K562 (cell line): ENCODE data around the gene LCP2. TPM values are rescaled to one million over a fixed set of nuclear protein-coding genes. Genes with fewer than 3 reads are reported as not detected.

Experiments used
- ASH1L ChIP-seq: fragments of 450-650 bp; IDR thresholded peaks from 2 replicates; pipeline ENCODE4 v1.6.1; 2018; ENCODE audit warnings: borderline replicate concordance, mild to moderate bottlenecking, low read depth; ENCODE audit not compliant: partially characterized antibody
- ATF7 ChIP-seq: fragments of 450-650 bp; IDR thresholded peaks from 2 replicates; pipeline ENCODE4 v1.7.1; 2014; ENCODE audit warnings: mild to moderate bottlenecking, moderate library complexity
- FOS ChIP-seq: IDR thresholded peaks from 3 replicates; pipeline ENCODE4 v1.6.1; 2011; ENCODE audit not compliant: insufficient read length; ENCODE audit errors: extremely low read depth
- GABPA ChIP-seq: fragments of 200-800 bp; sonication (Bioruptor generic); conservative IDR thresholded peaks from 2 replicates; pipeline ENCODE4 v1.6.1; 2016; ENCODE audit warnings: low read depth, missing genetic modification characterization, missing compliant biosample characterization
- HMGN3 ChIP-seq: IDR thresholded peaks from 2 replicates; pipeline ENCODE4 v1.6.1; 2011; ENCODE audit warnings: borderline replicate concordance, low read depth, mild to moderate bottlenecking, mixed read lengths, low read length; ENCODE audit not compliant: insufficient read length; ENCODE audit errors: extremely low read depth
- JUND ChIP-seq, 2 experiments: IDR thresholded peaks; 2 replicates in 1 of 2; 3 replicates in 1 of 2; pipeline ENCODE4 v1.6.1; 2011; ENCODE audit warnings: borderline replicate concordance in 2 of 2, low read depth in 2 of 2, low read length in 2 of 2, improper control_type of control experiment in 1 of 2, missing biosample characterization in 1 of 2, missing genetic modification characterization in 1 of 2, missing genetic modification reagents in 1 of 2
- KAT2B ChIP-seq: IDR thresholded peaks from one replicate; pipeline ENCODE4 v1.6.1; 2012; ENCODE audit warnings: low read depth, mild to moderate bottlenecking, control low read depth, inconsistent platforms, low read length, moderate library complexity
- KLF6 ChIP-seq: fragments of 250-450 bp; sonication (Bioruptor Pico); IDR thresholded peaks from 2 replicates; pipeline ENCODE4 v1.4.0; 2020; ENCODE audit warnings: mild to moderate bottlenecking, moderate library complexity, borderline replicate concordance
- MYBL2 ChIP-seq, 2 experiments: fragments of 450-650 bp in 1 of 2; sonication (generic) in 1 of 2; formaldehyde crosslinking in 1 of 2; IDR thresholded peaks; 2 replicates each; pipeline versions ENCODE4 v1.6.1 to v1.8.1; 2017 to 2022; ENCODE audit warnings: borderline replicate concordance in 1 of 2, inconsistent platforms in 1 of 2, low read depth in 1 of 2, mild to moderate bottlenecking in 1 of 2, missing genetic modification reagents in 1 of 2, moderate library complexity in 1 of 2
- RBBP5 ChIP-seq: fragments of 200-600 bp; sonication (generic); IDR thresholded peaks from 2 replicates; pipeline ENCODE4 v1.6.1; 2012; ENCODE audit warnings: borderline replicate concordance, mild to moderate bottlenecking, low read length, control low read depth, inconsistent platforms; ENCODE audit not compliant: insufficient read depth, poor library complexity, severe bottlenecking
- RNF2 ChIP-seq: sonication (generic); IDR thresholded peaks from 2 replicates; pipeline ENCODE4 v1.6.1; 2016
- SREBF2 ChIP-seq: sonication (generic); formaldehyde crosslinking; IDR thresholded peaks from 2 replicates; pipeline ENCODE4 v1.4.0; 2020; ENCODE audit warnings: mild to moderate bottlenecking, missing genetic modification reagents
- THRAP3 ChIP-seq: fragments of 450-650 bp; IDR thresholded peaks from 2 replicates; pipeline ENCODE4 v1.6.1; 2016; ENCODE audit warnings: mild to moderate bottlenecking, inconsistent platforms, borderline replicate concordance
- TRIM24 ChIP-seq, 2 experiments: fragments of 450-650 bp; IDR thresholded peaks; 2 replicates each; pipeline ENCODE4 v1.6.1; 2016
- U2AF1 ChIP-seq: fragments of 200-400 bp; formaldehyde crosslinking; optimal IDR thresholded peaks from 2 replicates; pipeline ENCODE3; 2017; ENCODE audit warnings: mild to moderate bottlenecking, low read depth, low read length, moderate library complexity
- ZFX ChIP-seq: sonication (generic); formaldehyde crosslinking; IDR thresholded peaks from 2 replicates; pipeline ENCODE4 v1.8.0; 2022; ENCODE audit warnings: mild to moderate bottlenecking, missing genetic modification reagents, moderate library complexity
- ZNF134 ChIP-seq: fragments of 250-450 bp; sonication (Bioruptor Pico); conservative IDR thresholded peaks from 2 replicates; pipeline ENCODE4 v1.4.0; 2020
- ZNF3 ChIP-seq: fragments of 250-450 bp; sonication (Bioruptor Pico); IDR thresholded peaks from 2 replicates; pipeline ENCODE4 v1.5.0; 2021; ENCODE audit warnings: mild to moderate bottlenecking, moderate library complexity
- polyA plus RNA-seq, 8 experiments: library from polyadenylated mRNA; depleted of rRNA in 4 of 8; stranded (reverse) in 5 of 8; unstranded in 3 of 8; fragments of >200 nt; fragmentation: Nextera tagmentation in 2 of 8; fragmentation: Illumina TruSeq in 1 of 8; extraction: Ambion mirVana in 2 of 8; extraction: Trizol in 1 of 8; gene quantifications; 2 replicates each; pipeline versions ENCODE4 v1.2.1 to v1.2.3, GENCODE V29; 2011 to 2014; ENCODE audit warnings: inconsistent platforms in 1 of 8, missing spikeins in 1 of 8
- total RNA-seq, 7 experiments: library from RNA; depleted of rRNA in 6 of 7; stranded (reverse); fragments of >200 nt in 6 of 7; fragmentation: Illumina TruSeq in 2 of 7; extraction: Trizol in 2 of 7; gene quantifications; 2 replicates each; pipeline versions ENCODE4 v1.2.1 to v1.2.3, GENCODE V29; 2011 to 2021; ENCODE audit warnings: low replicate concordance in 1 of 7
- TF ChIP-seq, protein P1 (sequence below): sonication (generic); formaldehyde crosslinking; IDR thresholded peaks from 2 replicates; pipeline ENCODE4 v1.8.0; 2023; ENCODE audit warnings: mild to moderate bottlenecking, missing genetic modification reagents
- TF ChIP-seq, protein P2 (sequence below): sonication (generic); IDR thresholded peaks from 2 replicates; pipeline ENCODE4 v1.6.1; 2016
- TF ChIP-seq, protein P3 (sequence below): sonication (generic); formaldehyde crosslinking; IDR thresholded peaks from 2 replicates; pipeline ENCODE4 v1.9.0; 2022; ENCODE audit warnings: mild to moderate bottlenecking, missing genetic modification reagents

Gene LCP2
- total and polyA plus RNA-seq, 9 of the 15 experiments (the other 6 are each of a cell fraction or from before 2014, with no cell fraction given): 4.0 to 31.3 (median 14.6) TPM

DNA sequence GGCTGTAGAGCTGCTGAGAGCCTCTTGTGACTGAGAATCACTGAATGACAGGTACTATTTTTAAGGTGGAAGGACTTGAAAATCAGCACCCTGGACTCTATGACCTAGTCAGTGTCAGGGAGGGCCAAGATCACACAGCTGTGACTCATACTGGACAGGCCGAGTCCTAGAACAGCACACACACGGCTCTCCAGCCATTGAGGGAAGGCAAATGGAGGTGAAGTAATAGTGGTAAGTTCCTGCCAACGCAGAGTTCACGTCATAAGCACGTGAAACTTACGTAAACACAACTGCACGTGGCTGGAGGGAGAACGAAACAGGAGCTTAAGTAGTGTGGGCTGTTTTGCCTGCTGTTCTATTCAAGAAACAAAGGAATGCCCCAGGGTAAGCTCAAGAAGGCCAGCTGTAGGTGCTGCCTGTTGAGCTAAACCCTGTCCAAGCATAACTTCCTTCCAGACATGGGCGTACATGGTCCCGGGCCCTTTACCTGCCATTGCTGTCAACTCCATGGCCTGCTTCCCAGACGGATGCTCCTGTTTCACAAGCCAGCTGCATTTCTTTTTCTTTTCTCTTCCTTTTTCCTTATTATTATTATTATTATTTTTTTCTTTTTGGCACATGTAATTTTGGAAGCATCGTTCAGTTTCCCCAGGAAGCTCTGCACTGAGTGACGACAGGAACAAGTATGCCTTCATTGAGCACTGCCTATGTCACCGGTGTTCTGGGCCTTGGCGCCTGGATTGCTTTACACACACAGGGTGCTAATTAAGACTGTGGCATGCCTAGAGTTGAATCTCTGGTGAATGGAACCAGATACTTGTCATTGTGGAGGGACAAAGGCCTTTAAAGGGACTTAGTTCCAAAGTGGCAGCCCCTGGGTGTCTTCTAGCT, 10.2 kb upstream of the LCP2 start (continued):
- TF ChIP-seq KAT2B: no peak
- TF ChIP-seq, protein P1, sequence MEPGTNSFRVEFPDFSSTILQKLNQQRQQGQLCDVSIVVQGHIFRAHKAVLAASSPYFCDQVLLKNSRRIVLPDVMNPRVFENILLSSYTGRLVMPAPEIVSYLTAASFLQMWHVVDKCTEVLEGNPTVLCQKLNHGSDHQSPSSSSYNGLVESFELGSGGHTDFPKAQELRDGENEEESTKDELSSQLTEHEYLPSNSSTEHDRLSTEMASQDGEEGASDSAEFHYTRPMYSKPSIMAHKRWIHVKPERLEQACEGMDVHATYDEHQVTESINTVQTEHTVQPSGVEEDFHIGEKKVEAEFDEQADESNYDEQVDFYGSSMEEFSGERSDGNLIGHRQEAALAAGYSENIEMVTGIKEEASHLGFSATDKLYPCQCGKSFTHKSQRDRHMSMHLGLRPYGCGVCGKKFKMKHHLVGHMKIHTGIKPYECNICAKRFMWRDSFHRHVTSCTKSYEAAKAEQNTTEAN (CRISPR knock-in tag): no peak
- no peak for TF ChIP-seq HMGN3
- no peak for TF ChIP-seq U2AF1
- 0 out of 2 replicates have a peak, but pooled peaks have one; percentile 58 for TF ChIP-seq KLF6 (CRISPR knock-in tag)
- TF ChIP-seq GABPA: peak; percentile 39; the same call in 1 of the 2 replicates
- TF ChIP-seq ZFX (CRISPR knock-in tag): peak; percentile 70
- TF ChIP-seq JUND (IDR thresholded peaks at IDR 0.05; ENCODE audit: borderline replicate concordance, low read depth, low read length): peak; percentile 94
- TF ChIP-seq JUND (tag; IDR thresholded peaks at IDR 0.05; ENCODE audit: borderline replicate concordance, low read depth, low read length): peak; percentile 92; the same call in 2 of the 3 replicates
- peak; percentile 34 for TF ChIP-seq FOS
- TF ChIP-seq THRAP3: no peak
- TF ChIP-seq, protein P2, sequence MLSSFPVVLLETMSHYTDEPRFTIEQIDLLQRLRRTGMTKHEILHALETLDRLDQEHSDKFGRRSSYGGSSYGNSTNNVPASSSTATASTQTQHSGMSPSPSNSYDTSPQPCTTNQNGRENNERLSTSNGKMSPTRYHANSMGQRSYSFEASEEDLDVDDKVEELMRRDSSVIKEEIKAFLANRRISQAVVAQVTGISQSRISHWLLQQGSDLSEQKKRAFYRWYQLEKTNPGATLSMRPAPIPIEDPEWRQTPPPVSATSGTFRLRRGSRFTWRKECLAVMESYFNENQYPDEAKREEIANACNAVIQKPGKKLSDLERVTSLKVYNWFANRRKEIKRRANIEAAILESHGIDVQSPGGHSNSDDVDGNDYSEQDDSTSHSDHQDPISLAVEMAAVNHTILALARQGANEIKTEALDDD: peak; percentile 62; the same call in 1 of the 2 replicates
- TF ChIP-seq MYBL2 (IDR thresholded peaks at IDR 0.05; ENCODE audit: low read depth): no peak
- TF ChIP-seq MYBL2 (CRISPR knock-in tag; IDR thresholded peaks at IDR 0.05; ENCODE audit: borderline replicate concordance): no peak
- no peak for TF ChIP-seq ZNF3 (CRISPR knock-in tag)
- no peak for TF ChIP-seq SREBF2 (CRISPR knock-in tag)
- TF ChIP-seq RNF2: peak; percentile 44; the same call in 1 of the 2 replicates
- peak; percentile 91 for TF ChIP-seq ATF7
- no peak for TF ChIP-seq RBBP5
- TF ChIP-seq ASH1L: no peak
- TF ChIP-seq, protein P3, sequence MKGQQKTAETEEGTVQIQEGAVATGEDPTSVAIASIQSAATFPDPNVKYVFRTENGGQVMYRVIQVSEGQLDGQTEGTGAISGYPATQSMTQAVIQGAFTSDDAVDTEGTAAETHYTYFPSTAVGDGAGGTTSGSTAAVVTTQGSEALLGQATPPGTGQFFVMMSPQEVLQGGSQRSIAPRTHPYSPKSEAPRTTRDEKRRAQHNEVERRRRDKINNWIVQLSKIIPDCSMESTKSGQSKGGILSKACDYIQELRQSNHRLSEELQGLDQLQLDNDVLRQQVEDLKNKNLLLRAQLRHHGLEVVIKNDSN: peak; percentile 70
- TF ChIP-seq TRIM24 (IDR thresholded peaks at IDR 0.05): 0 out of 4 replicates have a peak, but pooled peaks of 1 of the 2 experiments have one; percentile 52
- 0 out of 2 replicates have a peak, but pooled peaks have one; percentile 24 for TF ChIP-seq ZNF134 (CRISPR knock-in tag)
